K562 (cell line): Measurements from ENCODE around the gene DNALI1. TPM values are rescaled to one million over a fixed set of nuclear protein-coding genes. Genes with fewer than 3 reads are reported as not detected.

Experiments
- BRD9 ChIP-seq: fragments of 450-650 bp; IDR thresholded peaks from 2 replicates; pipeline ENCODE4 v1.6.1; 2018; ENCODE audit warnings: low read depth; ENCODE audit not compliant: partially characterized antibody
- HES1 ChIP-seq: fragments of 450-650 bp; IDR thresholded peaks from 2 replicates; pipeline ENCODE4 v1.6.1; 2016; ENCODE audit warnings: low read depth, mild to moderate bottlenecking, moderate library complexity
- KLF1 ChIP-seq: fragments of 450-650 bp; IDR thresholded peaks from 2 replicates; pipeline ENCODE4 v1.6.1; 2016; ENCODE audit warnings: missing genetic modification characterization, missing compliant biosample characterization
- MAX ChIP-seq: sonication (generic); formaldehyde crosslinking; IDR thresholded peaks from 2 replicates; pipeline ENCODE4 v1.9.0; 2022; ENCODE audit warnings: mild to moderate bottlenecking, missing genetic modification reagents
- MYNN ChIP-seq, 2 experiments: sonication (generic); formaldehyde crosslinking in 1 of 2; IDR thresholded peaks; 2 replicates each; pipeline versions ENCODE4 v1.5.0 to v1.6.1; 2016 to 2020; ENCODE audit warnings: antibody characterized with exemption in 1 of 2, missing genetic modification reagents in 1 of 2
- NFIC ChIP-seq: fragments of 450-650 bp; IDR thresholded peaks from 2 replicates; pipeline ENCODE4 v1.6.1; 2017; ENCODE audit warnings: mild to moderate bottlenecking, inconsistent platforms
- PCBP1 ChIP-seq: fragments of 200-400 bp; formaldehyde crosslinking; IDR thresholded peaks from 2 replicates; pipeline ENCODE4 v1.6.1; 2018; ENCODE audit warnings: mild to moderate bottlenecking, low read depth, low read length; ENCODE audit not compliant: poor library complexity, severe bottlenecking
- POLR2A ChIP-seq: fragments of 450-650 bp; conservative IDR thresholded peaks from 2 replicates; pipeline ENCODE4 v1.6.1; 2016
- SIN3A ChIP-seq, 2 experiments: fragments of 150-350 bp in 1 of 2; IDR thresholded peaks; 2 replicates each; pipeline ENCODE4 v1.6.1; 2011 to 2016; ENCODE audit warnings: borderline replicate concordance in 2 of 2, low read depth in 2 of 2, low read length in 2 of 2, mild to moderate bottlenecking in 2 of 2, moderate library complexity in 2 of 2; ENCODE audit not compliant: control insufficient read depth in 1 of 2
- TAF7 ChIP-seq: fragments of 450-650 bp; IDR thresholded peaks from 2 replicates; pipeline ENCODE4 v1.6.1; 2016; ENCODE audit warnings: missing genetic modification characterization, missing compliant biosample characterization
- ZBTB5 ChIP-seq: fragments of 450-650 bp; IDR thresholded peaks from 2 replicates; pipeline ENCODE4 v1.6.1; 2017; ENCODE audit warnings: antibody characterized with exemption
- ZC3H11A ChIP-seq: IDR thresholded peaks from 2 replicates; pipeline ENCODE4 v1.6.1; 2012; ENCODE audit warnings: low read depth, low read length, improper control_type of control experiment
- ZNF12 ChIP-seq: sonication (generic); formaldehyde crosslinking; IDR thresholded peaks from 2 replicates; pipeline ENCODE4 v1.4.0; 2020; ENCODE audit warnings: mild to moderate bottlenecking, missing genetic modification reagents
- ZNF121 ChIP-seq: sonication (generic); formaldehyde crosslinking; conservative IDR thresholded peaks from 2 replicates; pipeline ENCODE4 v1.8.0; 2022; ENCODE audit warnings: missing genetic modification reagents
- ZNF274 ChIP-seq: IDR thresholded peaks from 2 replicates; pipeline ENCODE4 v1.6.1; 2011; ENCODE audit warnings: low read depth, mild to moderate bottlenecking, low read length, moderate library complexity, borderline replicate concordance
- ZNF354B ChIP-seq: fragments of 250-450 bp; sonication (Bioruptor Pico); IDR thresholded peaks from 2 replicates; pipeline ENCODE4 v1.4.0; 2020
- ZNF445 ChIP-seq: fragments of 250-450 bp; sonication (Bioruptor Pico); IDR thresholded peaks from 2 replicates; pipeline ENCODE4 v1.4.0; 2020; ENCODE audit warnings: low read depth, mild to moderate bottlenecking, moderate library complexity
- ZNF780A ChIP-seq: fragments of 250-450 bp; sonication (Bioruptor Pico); IDR thresholded peaks from 2 replicates; pipeline ENCODE4 v1.5.0; 2021; ENCODE audit warnings: mild to moderate bottlenecking
- polyA plus RNA-seq, 8 experiments: library from polyadenylated mRNA; depleted of rRNA in 4 of 8; stranded (reverse) in 5 of 8; unstranded in 3 of 8; fragments of >200 nt; fragmentation: Nextera tagmentation in 2 of 8; fragmentation: Illumina TruSeq in 1 of 8; extraction: Ambion mirVana in 2 of 8; extraction: Trizol in 1 of 8; gene quantifications; 2 replicates each; pipeline versions ENCODE4 v1.2.1 to v1.2.3, GENCODE V29; 2011 to 2014; ENCODE audit warnings: inconsistent platforms in 1 of 8, missing spikeins in 1 of 8
- total RNA-seq, 7 experiments: library from RNA; depleted of rRNA in 6 of 7; stranded (reverse); fragments of >200 nt in 6 of 7; fragmentation: Illumina TruSeq in 2 of 7; extraction: Trizol in 2 of 7; gene quantifications; 2 replicates each; pipeline versions ENCODE4 v1.2.1 to v1.2.3, GENCODE V29; 2011 to 2021; ENCODE audit warnings: low replicate concordance in 1 of 7
- TF ChIP-seq, protein P1 (sequence below): fragments of 250-450 bp; sonication (Bioruptor Pico); IDR thresholded peaks from 2 replicates; pipeline ENCODE4 v1.4.0; 2020; ENCODE audit warnings: mild to moderate bottlenecking, moderate library complexity
- TF ChIP-seq, protein P2 (sequence below): fragments of 450-650 bp; IDR thresholded peaks from 2 replicates; pipeline ENCODE4 v1.7.1; 2018; ENCODE audit warnings: mild to moderate bottlenecking, low read depth; ENCODE audit not compliant: partially characterized antibody

DNALI1 gene
- total and polyA plus RNA-seq, 9 of the 15 experiments (the other 6 are each of a cell fraction or from before 2014, with no cell fraction given), result 0.87 to 5.6 (median 1.2) TPM

GRCh38 chr1:37553927-37554808 is 2.6 kb upstream of the DNALI1 start, which contains the start of gene SNIP1 (continued):
- no peak for TF ChIP-seq ZNF445 (CRISPR knock-in tag)
- TF ChIP-seq, protein P1, sequence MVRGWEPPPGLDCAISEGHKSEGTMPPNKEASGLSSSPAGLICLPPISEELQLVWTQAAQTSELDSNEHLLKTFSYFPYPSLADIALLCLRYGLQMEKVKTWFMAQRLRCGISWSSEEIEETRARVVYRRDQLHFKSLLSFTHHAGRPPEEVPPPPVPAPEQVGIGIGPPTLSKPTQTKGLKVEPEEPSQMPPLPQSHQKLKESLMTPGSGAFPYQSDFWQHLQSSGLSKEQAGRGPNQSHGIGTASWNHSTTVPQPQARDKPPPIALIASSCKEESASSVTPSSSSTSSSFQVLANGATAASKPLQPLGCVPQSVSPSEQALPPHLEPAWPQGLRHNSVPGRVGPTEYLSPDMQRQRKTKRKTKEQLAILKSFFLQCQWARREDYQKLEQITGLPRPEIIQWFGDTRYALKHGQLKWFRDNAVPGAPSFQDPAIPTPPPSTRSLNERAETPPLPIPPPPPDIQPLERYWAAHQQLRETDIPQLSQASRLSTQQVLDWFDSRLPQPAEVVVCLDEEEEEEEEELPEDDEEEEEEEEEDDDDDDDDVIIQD (CRISPR knock-in tag), result peak; percentile 64; the same call in 1 of the 2 replicates
- TF ChIP-seq TAF7, result peak; percentile 66; the same call in 1 of the 2 replicates
- TF ChIP-seq MAX (CRISPR knock-in tag), result peak; percentile 58; the same call in 1 of the 2 replicates
- TF ChIP-seq ZNF780A (CRISPR knock-in tag), result no peak
- peak; percentile 87 to 94; a peak in 2 of 4 replicates for TF ChIP-seq SIN3A (IDR thresholded peaks at IDR 0.05; ENCODE audit: borderline replicate concordance in 2 of 2, control insufficient read depth in 1 of 2, low read depth in 2 of 2, low read length in 2 of 2)
- TF ChIP-seq HES1, result no peak; the same call in 1 of the 2 replicates
- no peak for TF ChIP-seq ZNF354B (CRISPR knock-in tag)
- no peak for TF ChIP-seq MYNN (IDR thresholded peaks at IDR 0.05)
- no peak for TF ChIP-seq MYNN (CRISPR knock-in tag; IDR thresholded peaks at IDR 0.05)
- peak; percentile 94 for TF ChIP-seq POLR2A
- TF ChIP-seq, protein P2, sequence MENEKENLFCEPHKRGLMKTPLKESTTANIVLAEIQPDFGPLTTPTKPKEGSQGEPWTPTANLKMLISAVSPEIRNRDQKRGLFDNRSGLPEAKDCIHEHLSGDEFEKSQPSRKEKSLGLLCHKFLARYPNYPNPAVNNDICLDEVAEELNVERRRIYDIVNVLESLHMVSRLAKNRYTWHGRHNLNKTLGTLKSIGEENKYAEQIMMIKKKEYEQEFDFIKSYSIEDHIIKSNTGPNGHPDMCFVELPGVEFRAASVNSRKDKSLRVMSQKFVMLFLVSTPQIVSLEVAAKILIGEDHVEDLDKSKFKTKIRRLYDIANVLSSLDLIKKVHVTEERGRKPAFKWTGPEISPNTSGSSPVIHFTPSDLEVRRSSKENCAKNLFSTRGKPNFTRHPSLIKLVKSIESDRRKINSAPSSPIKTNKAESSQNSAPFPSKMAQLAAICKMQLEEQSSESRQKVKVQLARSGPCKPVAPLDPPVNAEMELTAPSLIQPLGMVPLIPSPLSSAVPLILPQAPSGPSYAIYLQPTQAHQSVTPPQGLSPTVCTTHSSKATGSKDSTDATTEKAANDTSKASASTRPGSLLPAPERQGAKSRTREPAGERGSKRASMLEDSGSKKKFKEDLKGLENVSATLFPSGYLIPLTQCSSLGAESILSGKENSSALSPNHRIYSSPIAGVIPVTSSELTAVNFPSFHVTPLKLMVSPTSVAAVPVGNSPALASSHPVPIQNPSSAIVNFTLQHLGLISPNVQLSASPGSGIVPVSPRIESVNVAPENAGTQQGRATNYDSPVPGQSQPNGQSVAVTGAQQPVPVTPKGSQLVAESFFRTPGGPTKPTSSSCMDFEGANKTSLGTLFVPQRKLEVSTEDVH, result peak; percentile 98
- TF ChIP-seq ZBTB5, result 0 out of 2 replicates have a peak, but pooled peaks have one; percentile 59
- TF ChIP-seq PCBP1, result peak; percentile 34
- TF ChIP-seq KLF1 (tag), result peak; percentile 90
- no peak for TF ChIP-seq ZC3H11A
- TF ChIP-seq ZNF12 (CRISPR knock-in tag), result 0 out of 2 replicates have a peak, but pooled peaks have one; percentile 14
- no peak for TF ChIP-seq NFIC
- peak; percentile 55 for TF ChIP-seq BRD9
- no peak for TF ChIP-seq ZNF121 (CRISPR knock-in tag)
- no peak for TF ChIP-seq ZNF274
